ENCODE data around the gene TYROBP. TPM values are rescaled to one million over a fixed set of nuclear protein-coding genes. Genes with fewer than 3 reads are reported as not detected.

The TYROBP gene
- total and polyA plus RNA-seq, 5 donors: 36.7 to 52.6 (median 39.8) TPM

DNA sequence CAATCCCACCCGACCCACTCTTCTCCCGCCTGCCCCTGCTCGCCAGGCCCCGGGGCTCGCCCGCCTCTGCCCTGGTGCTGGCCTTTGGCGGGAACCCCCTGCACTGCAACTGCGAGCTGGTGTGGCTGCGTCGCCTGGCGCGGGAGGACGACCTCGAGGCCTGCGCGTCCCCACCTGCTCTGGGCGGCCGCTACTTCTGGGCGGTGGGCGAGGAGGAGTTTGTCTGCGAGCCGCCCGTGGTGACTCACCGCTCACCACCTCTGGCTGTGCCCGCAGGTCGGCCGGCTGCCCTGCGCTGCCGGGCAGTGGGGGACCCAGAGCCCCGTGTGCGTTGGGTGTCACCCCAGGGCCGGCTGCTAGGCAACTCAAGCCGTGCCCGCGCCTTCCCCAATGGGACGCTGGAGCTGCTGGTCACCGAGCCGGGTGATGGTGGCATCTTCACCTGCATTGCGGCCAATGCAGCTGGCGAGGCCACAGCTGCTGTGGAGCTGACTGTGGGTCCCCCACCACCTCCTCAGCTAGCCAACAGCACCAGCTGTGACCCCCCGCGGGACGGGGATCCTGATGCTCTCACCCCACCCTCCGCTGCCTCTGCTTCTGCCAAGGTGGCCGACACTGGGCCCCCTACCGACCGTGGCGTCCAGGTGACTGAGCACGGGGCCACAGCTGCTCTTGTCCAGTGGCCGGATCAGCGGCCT is 32.1 kb upstream of the TYROBP start:
- no peaks in the 10 kb centered on the region for H3K27me3 ChIP-seq (ENCODE audit: control insufficient read depth, insufficient read depth)
- 92% methylated on average over 51 of the region's 51 CpGs for WGBS
- no peak overlapping the region for H3K4me3 ChIP-seq (ENCODE audit: low read length)
- ATAC-seq: no peak
- intact Hi-C loops (cut with DNase I): no loop called here
- peaks cover 18% of the 10 kb centered on the region for H3K4me1 ChIP-seq (ENCODE audit: control insufficient read depth, insufficient read depth, low read length)
- no peaks in the 10 kb centered on the region for H3K9me3 ChIP-seq (ENCODE audit: control insufficient read depth, low read length)
- DNase-seq: no peak
- H3K27ac ChIP-seq (ENCODE audit: low read length): no peak overlapping the region

- H3K4me3 ChIP-seq (ENCODE audit: low read length): no peak overlapping the region
- no peak overlapping the region for H3K27ac ChIP-seq (ENCODE audit: low read length)
- no peaks in the 10 kb centered on the region for H3K9me3 ChIP-seq (ENCODE audit: control insufficient read depth, low read length)
- no peak for ATAC-seq
- H3K27me3 ChIP-seq (ENCODE audit: control insufficient read depth, insufficient read depth): no peaks in the 10 kb centered on the region
- peaks cover 18% of the 10 kb centered on the region for H3K4me1 ChIP-seq (ENCODE audit: control insufficient read depth, insufficient read depth, low read length)
- peak in 1 of 3 donors; percentile 58 for DNase-seq
- 93% methylated on average over 55 of the region's 55 CpGs for WGBS
- intact Hi-C loops (cut with DNase I): loop anchor here in 3 of 4 donors (10.0 kb wide), 3 partner anchors 55 to 245 kb away; partner anchors contain the start of genes HSPB6 (in 1 of the 3) and PROSER3 (in 1 of the 3)
Observed at GRCh38 chr19:35939307-35940077, 31.4 kb upstream of the TYROBP start.

- Histone ChIP-seq H3K27ac (ENCODE audit: low read length) (no peak overlapping the region), H3K9me3 (ENCODE audit: control insufficient read depth, low read length) (no peaks in the 10 kb centered on the region), H3K27me3 (ENCODE audit: control insufficient read depth, insufficient read depth) (no peaks in the 10 kb centered on the region), H3K4me1 (ENCODE audit: control insufficient read depth, insufficient read depth, low read length) (peaks cover 18% of the 10 kb centered on the region), H3K4me3 (ENCODE audit: low read length) (no peak overlapping the region)
- 80% methylated on average over 13 of the region's 13 CpGs for WGBS
- no peak for DNase-seq
- ATAC-seq: no peak
- intact Hi-C loops (cut with DNase I): loop anchor here in 3 of 4 donors (10.0 kb wide), 3 partner anchors 54 to 244 kb away; partner anchors contain the start of genes HSPB6 (in 1 of the 3) and PROSER3 (in 1 of the 3)
Observed at GRCh38 chr19:35938282-35939224, 30.5 kb upstream of the TYROBP start.

- H3K27me3 ChIP-seq (ENCODE audit: control insufficient read depth, insufficient read depth): no peaks in the 10 kb centered on the region
- H3K4me3 ChIP-seq (ENCODE audit: low read length): peak overlapping the region; percentile 98
- 38% methylated on average over 14 of the region's 14 CpGs for WGBS
- intact Hi-C loops (cut with DNase I): loop anchor here in 3 of 4 donors (10.0 kb wide), 3 partner anchors 53 to 243 kb away; partner anchors contain the start of genes HSPB6 (in 1 of the 3) and PROSER3 (in 1 of the 3)
- DNase-seq: no peak
- H3K4me1 ChIP-seq (ENCODE audit: control insufficient read depth, insufficient read depth, low read length): peaks cover 18% of the 10 kb centered on the region
- H3K27ac ChIP-seq (ENCODE audit: low read length): peak overlapping the region; percentile 20
- peak in 1 of 2 donors; percentile 8 for ATAC-seq
- H3K9me3 ChIP-seq (ENCODE audit: control insufficient read depth, low read length): no peaks in the 10 kb centered on the region
Observed at GRCh38 chr19:35937345-35938281, 29.5 kb upstream of the TYROBP start.

GRCh38 chr19:35936738-35937268 is 28.7 kb upstream of the TYROBP start:
- H3K27me3 ChIP-seq (ENCODE audit: control insufficient read depth, insufficient read depth): no peaks in the 10 kb centered on the region
- intact Hi-C loops (cut with DNase I): loop anchor here in 3 of 4 donors (10.0 kb wide), 3 partner anchors 52 to 242 kb away; partner anchors contain the start of genes HSPB6 (in 1 of the 3) and PROSER3 (in 1 of the 3)
- peak overlapping the region; percentile 59 for H3K27ac ChIP-seq (ENCODE audit: low read length)
- H3K4me3 ChIP-seq (ENCODE audit: low read length): peak overlapping the region; percentile 98
- ATAC-seq (no peak), DNase-seq (no peak)
- H3K4me1 ChIP-seq (ENCODE audit: control insufficient read depth, insufficient read depth, low read length): peaks cover 18% of the 10 kb centered on the region
- WGBS: 23% methylated on average over 11 of the region's 11 CpGs
- no peaks in the 10 kb centered on the region for H3K9me3 ChIP-seq (ENCODE audit: control insufficient read depth, low read length)

GRCh38 chr19:35935911-35936737 is 28.0 kb upstream of the TYROBP start, which contains the start of gene LRFN3:
Gene LRFN3 (plus strand): TSS chr19:35936374. CDS start chr19:35939426, 3,052 bp downstream.
- DNase-seq (peak; percentile 80 to 94 (median 90)), ATAC-seq (peak; percentile 51 to 66)
- no peaks in the 10 kb centered on the region for H3K27me3 ChIP-seq (ENCODE audit: control insufficient read depth, insufficient read depth)
- H3K27ac ChIP-seq (ENCODE audit: low read length): peak within 1 kb of the TSS; percentile 59
- peaks cover 18% of the 10 kb centered on the region for H3K4me1 ChIP-seq (ENCODE audit: control insufficient read depth, insufficient read depth, low read length)
- H3K9me3 ChIP-seq (ENCODE audit: control insufficient read depth, low read length): no peaks in the 10 kb centered on the region
- intact Hi-C loops (cut with DNase I): loop anchor here in 3 of 4 donors (10.0 kb wide), 3 partner anchors 51 to 241 kb away; partner anchors contain the start of genes HSPB6 (in 1 of the 3) and PROSER3 (in 1 of the 3)
- H3K4me3 ChIP-seq (ENCODE audit: low read length): peak within 1 kb of the TSS; percentile 98
- 1% methylated on average over 66 of the region's 68 CpGs for WGBS

GRCh38 chr19:35932291-35932936 is 24.3 kb upstream of the TYROBP start:
- 46% methylated on average over 7 of the region's 7 CpGs for WGBS
- H3K4me3 ChIP-seq (ENCODE audit: low read length): no peak overlapping the region
- intact Hi-C loops (cut with DNase I): loop anchor here (5.0 to 10.0 kb wide), 5 partner anchors 35 to 238 kb away; partner anchors contain the start of genes HSPB6 (in 1 of the 4) and PROSER3 (in 1 of the 4)

GRCh38 chr19:35931874-35932202 is 23.7 kb upstream of the TYROBP start:
- H3K9me3 ChIP-seq (ENCODE audit: control insufficient read depth, low read length): no peaks in the 10 kb centered on the region
- H3K4me1 ChIP-seq (ENCODE audit: control insufficient read depth, insufficient read depth, low read length): peaks cover 5% of the 10 kb centered on the region
- H3K4me3 ChIP-seq (ENCODE audit: low read length): no peak overlapping the region
- DNase-seq: no peak
- no peak for ATAC-seq
- WGBS: 3% methylated on average over 9 of the region's 9 CpGs
- H3K27ac ChIP-seq (ENCODE audit: low read length): no peak overlapping the region
- intact Hi-C loops (cut with DNase I): loop anchor here (5.0 to 10.0 kb wide), 5 partner anchors 35 to 237 kb away; partner anchors contain the start of genes HSPB6 (in 1 of the 4) and PROSER3 (in 1 of the 4)
- no peaks in the 10 kb centered on the region for H3K27me3 ChIP-seq (ENCODE audit: control insufficient read depth, insufficient read depth)

More at GRCh38 chr19:35932291-35932936, 24.3 kb upstream of the TYROBP start:
- Histone ChIP-seq H3K4me1 (ENCODE audit: control insufficient read depth, insufficient read depth, low read length) (peaks cover 8% of the 10 kb centered on the region), H3K9me3 (ENCODE audit: control insufficient read depth, low read length) (no peaks in the 10 kb centered on the region), H3K27ac (ENCODE audit: low read length) (no peak overlapping the region), H3K27me3 (ENCODE audit: control insufficient read depth, insufficient read depth) (no peaks in the 10 kb centered on the region)
- DNase-seq (no peak), ATAC-seq (no peak)
